Fibroblast of lung (primary cell): ENCODE data around the gene TRIM32. TPM values are rescaled to one million over a fixed set of nuclear protein-coding genes. Genes with fewer than 3 reads are reported as not detected.
A peak's percentile ranks its signal among the peaks of the same experiment; 100 is the strongest.

Source experiments
- DNase-seq, 2 donors: peaks; one replicate each; pipeline versions ENCODE4 v3.0.0 to v3.0.0-alpha.2; 2010; ENCODE audit warnings: low read depth in 2 of 2
- H2AFZ ChIP-seq: 2 replicates; pipeline ENCODE4 v1.5.1; 2012; ENCODE audit warnings: low read length, control low read depth, inconsistent platforms
- H3K27ac ChIP-seq: 2 replicates; pipeline ENCODE4 v1.5.1; 2011; ENCODE audit warnings: low read length, control low read depth; ENCODE audit not compliant: insufficient read depth
- H3K27me3 ChIP-seq: 2 replicates; pipeline ENCODE4 v1.5.1; 2011; ENCODE audit warnings: mild to moderate bottlenecking, low read length; ENCODE audit not compliant: control insufficient read depth, insufficient read depth
- H3K36me3 ChIP-seq: 2 replicates; pipeline ENCODE4 v1.5.1; 2011; ENCODE audit warnings: low read length; ENCODE audit not compliant: control insufficient read depth, insufficient read depth
- H3K4me1 ChIP-seq: 2 replicates; pipeline ENCODE4 v1.5.1; 2011; ENCODE audit warnings: low read length; ENCODE audit not compliant: control insufficient read depth, insufficient read depth; ENCODE audit errors: extremely low read depth
- H3K4me2 ChIP-seq: 2 replicates; pipeline ENCODE4 v1.5.1; 2011; ENCODE audit warnings: low read length, control low read depth; ENCODE audit not compliant: insufficient read depth; ENCODE audit errors: extremely low read depth
- H3K4me3 ChIP-seq, 4 experiments: fragments of 200-600 bp in 1 of 4; sonication (generic) in 1 of 4; replicated peaks in 1 of 4; 2 replicates each; pipeline ENCODE4 v1.5.1; 2011 to 2016; ENCODE audit warnings: low read length in 4 of 4, low read depth in 3 of 4, mild to moderate bottlenecking in 3 of 4, control low read depth in 2 of 4, inconsistent platforms in 1 of 4, mixed read lengths in 1 of 4; ENCODE audit not compliant: insufficient read depth in 1 of 4; ENCODE audit errors: control extremely low read depth in 1 of 4
- H3K79me2 ChIP-seq: 2 replicates; pipeline ENCODE4 v1.5.1; 2012; ENCODE audit warnings: mild to moderate bottlenecking, low read length, inconsistent platforms; ENCODE audit not compliant: control insufficient read depth, insufficient read depth
- H3K9ac ChIP-seq: 2 replicates; pipeline ENCODE4 v1.5.1; 2011; ENCODE audit warnings: mild to moderate bottlenecking, low read length, control low read depth; ENCODE audit not compliant: insufficient read depth
- H3K9me3 ChIP-seq: 2 replicates; pipeline ENCODE4 v1.5.1; 2012; ENCODE audit warnings: low read depth, low read length; ENCODE audit not compliant: control insufficient read depth, insufficient read depth
- H4K20me1 ChIP-seq: 2 replicates; pipeline ENCODE4 v1.5.1; 2011; ENCODE audit warnings: low read length; ENCODE audit not compliant: control insufficient read depth, insufficient read depth; ENCODE audit errors: extremely low read depth
- EZH2 ChIP-seq: IDR thresholded peaks from 2 replicates; pipeline ENCODE4 v1.5.1; 2012; ENCODE audit warnings: low read length, control low read depth, mild to moderate bottlenecking; ENCODE audit errors: missing control alignments
- polyA plus RNA-seq, 2 donors: library from polyadenylated mRNA; depleted of rRNA in 1 of 2; stranded (reverse) in 1 of 2; unstranded in 1 of 2; fragments of >200 nt; gene quantifications; 2 replicates each; pipeline ENCODE4 v1.2.1, GENCODE V29; 2011 to 2012; ENCODE audit warnings: missing spikeins in 1 of 2
- total RNA-seq: library from RNA; depleted of rRNA; stranded (reverse); fragments of >200 nt; gene quantifications from 2 replicates; pipeline ENCODE4 v1.2.1, GENCODE V29; 2014
- TF ChIP-seq, protein P1 (sequence below), 2 donors: IDR thresholded peaks in 1 of 2; conservative IDR thresholded peaks in 1 of 2; 1 replicate in 1 of 2; 2 replicates in 1 of 2; pipeline ENCODE4 v1.5.1; 2011 to 2012; ENCODE audit warnings: low read length in 2 of 2, control low read depth in 1 of 2, inconsistent platforms in 1 of 2, low read depth in 1 of 2, mild to moderate bottlenecking in 1 of 2

TRIM32 gene
- total and polyA plus RNA-seq, 2 donors (not counting 1 experiment from before 2014, with no cell fraction given): 18.9 to 23.8 TPM

DNA sequence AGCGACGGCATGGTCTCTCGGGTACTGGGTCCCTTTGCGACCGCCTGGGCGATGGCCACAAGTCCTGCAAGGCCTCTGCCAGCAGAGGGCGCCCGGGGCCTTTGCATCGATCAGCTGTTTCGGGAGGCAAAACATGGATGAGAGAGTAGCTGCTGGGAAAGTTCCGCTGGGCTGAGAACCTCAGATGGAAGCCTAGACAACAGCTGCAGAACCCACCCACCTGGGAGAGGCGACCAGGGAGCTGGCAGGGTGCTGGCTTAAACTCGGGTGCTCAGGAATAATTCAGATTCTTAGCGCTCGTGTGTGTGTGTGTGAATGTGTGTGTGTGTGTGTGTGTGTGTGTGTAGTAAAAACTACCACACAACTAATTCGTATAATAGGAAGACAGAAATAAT lies 50.0 kb downstream of the TRIM32 start:
- H3K27ac ChIP-seq: no peak overlapping the region
- no peaks in the 10 kb centered on the region for H3K4me1 ChIP-seq
- H3K27me3 ChIP-seq: no peaks in the 10 kb centered on the region
- no peaks in the 10 kb centered on the region for H3K79me2 ChIP-seq
- H3K36me3 ChIP-seq: no peaks in the 10 kb centered on the region
- TF ChIP-seq EZH2: no peak
- TF ChIP-seq, protein P1, sequence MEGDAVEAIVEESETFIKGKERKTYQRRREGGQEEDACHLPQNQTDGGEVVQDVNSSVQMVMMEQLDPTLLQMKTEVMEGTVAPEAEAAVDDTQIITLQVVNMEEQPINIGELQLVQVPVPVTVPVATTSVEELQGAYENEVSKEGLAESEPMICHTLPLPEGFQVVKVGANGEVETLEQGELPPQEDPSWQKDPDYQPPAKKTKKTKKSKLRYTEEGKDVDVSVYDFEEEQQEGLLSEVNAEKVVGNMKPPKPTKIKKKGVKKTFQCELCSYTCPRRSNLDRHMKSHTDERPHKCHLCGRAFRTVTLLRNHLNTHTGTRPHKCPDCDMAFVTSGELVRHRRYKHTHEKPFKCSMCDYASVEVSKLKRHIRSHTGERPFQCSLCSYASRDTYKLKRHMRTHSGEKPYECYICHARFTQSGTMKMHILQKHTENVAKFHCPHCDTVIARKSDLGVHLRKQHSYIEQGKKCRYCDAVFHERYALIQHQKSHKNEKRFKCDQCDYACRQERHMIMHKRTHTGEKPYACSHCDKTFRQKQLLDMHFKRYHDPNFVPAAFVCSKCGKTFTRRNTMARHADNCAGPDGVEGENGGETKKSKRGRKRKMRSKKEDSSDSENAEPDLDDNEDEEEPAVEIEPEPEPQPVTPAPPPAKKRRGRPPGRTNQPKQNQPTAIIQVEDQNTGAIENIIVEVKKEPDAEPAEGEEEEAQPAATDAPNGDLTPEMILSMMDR (conservative IDR thresholded peaks at IDR 0.05 in 1 of 2, IDR thresholded peaks at IDR 0.05 in 1 of 2; ENCODE audit: low read depth in 1 of 2, low read length in 2 of 2): peak; percentile 93 to 98
- no peak overlapping the region for H3K9ac ChIP-seq
- DNase-seq: peak; percentile 48 to 72
- no peaks in the 10 kb centered on the region for H4K20me1 ChIP-seq
- H2AFZ ChIP-seq: no peak overlapping the region
- no peaks in the 10 kb centered on the region for H3K9me3 ChIP-seq
- H3K4me2 ChIP-seq: no peak overlapping the region
- H3K4me3 ChIP-seq: peak overlapping the region in 1 of 4 experiments; percentile 14

DNA sequence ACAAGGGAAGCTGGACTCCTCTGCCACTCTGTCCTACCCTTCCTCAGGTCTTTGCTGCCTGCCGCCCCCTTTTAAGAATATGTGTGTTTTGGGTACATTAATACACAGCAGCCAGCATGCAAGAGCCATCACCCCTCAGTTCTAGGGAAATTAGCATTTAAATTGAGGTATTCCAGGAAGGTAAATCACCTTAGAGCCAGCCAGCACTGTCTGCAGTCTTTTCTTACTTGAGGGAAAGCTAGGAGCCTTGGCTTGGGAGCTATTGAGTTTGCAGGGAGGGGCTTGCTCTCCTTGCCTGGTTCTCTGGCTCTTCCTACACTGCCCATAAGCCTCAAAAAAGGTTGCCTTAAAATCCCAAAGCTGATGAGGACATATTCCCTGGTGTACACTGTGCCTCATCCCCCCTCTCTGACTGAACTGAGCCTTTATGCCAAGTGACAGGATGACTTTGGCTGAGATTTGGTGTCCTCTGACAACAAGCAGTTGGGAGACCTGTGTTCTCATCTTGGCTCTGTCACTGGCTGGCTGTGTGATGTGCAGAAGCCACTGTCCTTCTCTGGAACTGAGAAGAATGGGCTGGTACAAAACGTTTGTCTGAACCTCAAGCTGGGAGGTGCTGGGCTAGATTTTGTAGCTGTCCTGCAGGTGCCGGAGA lies 54.1 kb downstream of the TRIM32 start:
- Histone ChIP-seq H3K27me3 (no peaks in the 10 kb centered on the region), H3K36me3 (no peaks in the 10 kb centered on the region), H3K9ac (no peak overlapping the region), H3K4me2 (no peak overlapping the region), H3K4me1 (no peaks in the 10 kb centered on the region), H2AFZ (no peak overlapping the region), H3K79me2 (no peaks in the 10 kb centered on the region), H3K4me3 (no peak overlapping the region), H4K20me1 (no peaks in the 10 kb centered on the region), H3K27ac (no peak overlapping the region), H3K9me3 (no peaks in the 10 kb centered on the region)
- TF ChIP-seq, protein P1 (conservative IDR thresholded peaks at IDR 0.05 in 1 of 2, IDR thresholded peaks at IDR 0.05 in 1 of 2; ENCODE audit: low read depth in 1 of 2, low read length in 2 of 2): no peak
- TF ChIP-seq EZH2: no peak
- no peak for DNase-seq

DNA sequence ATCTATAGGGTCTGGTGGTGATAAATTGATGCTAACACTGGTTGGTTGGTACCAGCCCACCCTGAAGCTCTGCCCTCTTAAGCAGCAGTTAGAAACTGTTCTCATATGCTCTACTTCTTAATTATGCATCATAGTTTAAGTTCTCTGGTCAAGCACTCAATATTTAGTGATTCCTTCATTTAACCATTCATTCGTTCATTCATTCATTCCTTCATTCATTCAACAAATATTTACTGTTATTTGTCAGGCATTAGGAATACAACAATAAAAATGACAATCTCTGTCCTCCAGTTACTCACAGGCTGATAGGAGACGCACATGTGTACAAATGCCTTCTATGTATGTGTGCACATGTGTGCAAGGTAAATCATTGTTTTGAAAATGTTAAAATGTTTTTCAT lies 54.6 kb downstream of the TRIM32 start:
- Histone ChIP-seq H3K9ac (no peak overlapping the region), H3K9me3 (no peaks in the 10 kb centered on the region), H3K4me2 (no peak overlapping the region), H3K27me3 (no peaks in the 10 kb centered on the region), H3K4me1 (no peaks in the 10 kb centered on the region), H3K79me2 (no peaks in the 10 kb centered on the region), H3K36me3 (no peaks in the 10 kb centered on the region), H3K27ac (no peak overlapping the region), H4K20me1 (no peaks in the 10 kb centered on the region), H3K4me3 (no peak overlapping the region), H2AFZ (no peak overlapping the region)
- DNase-seq: no peak
- no peak for TF ChIP-seq EZH2
- TF ChIP-seq, protein P1 (conservative IDR thresholded peaks at IDR 0.05 in 1 of 2, IDR thresholded peaks at IDR 0.05 in 1 of 2; ENCODE audit: low read depth in 1 of 2, low read length in 2 of 2): no peak
